T-helper 2 cell (primary cell): ENCODE measurements around the gene ODF2.
A peak's percentile ranks its signal among the peaks of the same experiment; 100 is the strongest.
"Not testable (repeated sequence)": the region's sequence is repeated elsewhere in the genome, so short reads cannot be mapped to it uniquely, and the experiment has no call there.

Experiments used
- DNase-seq, 5 experiments: peaks; one replicate each; pipeline versions ENCODE4 v3.0.0 to v3.0.0-alpha.2; 2012 to 2022

Gene ODF2

DNA sequence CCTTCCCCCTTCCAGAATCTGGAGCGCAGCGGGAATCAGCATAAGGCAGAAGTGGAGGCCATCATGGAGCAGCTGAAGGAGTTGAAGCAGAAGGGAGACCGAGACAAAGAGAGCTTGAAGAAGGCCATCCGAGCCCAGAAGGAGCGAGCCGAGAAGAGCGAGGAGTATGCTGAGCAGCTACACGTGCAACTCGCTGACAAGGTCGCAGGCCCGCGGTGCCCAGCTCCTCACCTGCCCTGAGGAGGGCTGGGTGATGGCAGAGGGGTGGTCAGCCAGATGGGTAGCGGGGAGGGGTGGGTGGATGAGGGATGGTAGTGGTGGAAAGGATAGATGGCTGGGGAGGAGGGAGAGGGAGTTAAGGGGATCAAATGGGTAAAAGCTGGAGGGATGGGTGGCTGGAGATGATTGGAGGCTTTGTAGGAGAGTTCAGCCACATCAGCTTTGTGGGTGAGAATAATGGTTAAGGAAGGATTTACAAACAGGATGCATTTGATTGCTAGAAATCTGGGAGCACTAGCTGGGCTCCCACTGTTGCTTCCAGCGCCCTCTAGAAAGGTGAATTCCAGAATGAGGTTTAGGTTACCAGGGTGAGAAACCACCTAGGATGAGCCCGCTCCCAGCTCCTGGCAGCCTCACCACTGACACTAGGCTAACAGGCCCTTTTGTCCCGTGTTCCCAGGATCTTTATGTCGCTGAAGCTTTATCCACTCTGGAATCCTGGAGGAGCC, 29.0 kb downstream of the ODF2 start:
- DNase-seq, result no peak

DNA sequence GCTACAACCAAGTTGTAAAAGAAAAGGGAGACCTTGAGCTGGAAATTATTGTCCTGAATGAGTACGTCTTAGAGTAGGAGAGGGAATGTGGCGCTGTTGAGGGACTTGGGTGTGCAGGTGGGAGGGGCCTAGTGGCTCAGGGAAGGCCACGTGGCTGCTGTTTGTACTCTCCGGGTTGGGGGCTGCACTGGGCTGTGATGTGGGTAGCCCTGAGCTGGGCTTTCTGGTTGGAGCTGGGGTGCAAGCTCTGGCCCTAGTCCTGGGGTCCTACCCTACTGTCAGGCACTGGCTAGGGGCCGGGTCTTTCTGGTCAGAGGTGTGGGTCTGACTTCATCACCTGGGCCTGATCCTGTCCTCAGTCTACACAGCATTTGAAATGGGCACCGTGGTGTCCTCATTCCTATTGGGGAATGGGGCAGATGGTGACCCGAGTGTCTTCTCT, 29.6 kb downstream of the ODF2 start:
- no peak for DNase-seq

DNA sequence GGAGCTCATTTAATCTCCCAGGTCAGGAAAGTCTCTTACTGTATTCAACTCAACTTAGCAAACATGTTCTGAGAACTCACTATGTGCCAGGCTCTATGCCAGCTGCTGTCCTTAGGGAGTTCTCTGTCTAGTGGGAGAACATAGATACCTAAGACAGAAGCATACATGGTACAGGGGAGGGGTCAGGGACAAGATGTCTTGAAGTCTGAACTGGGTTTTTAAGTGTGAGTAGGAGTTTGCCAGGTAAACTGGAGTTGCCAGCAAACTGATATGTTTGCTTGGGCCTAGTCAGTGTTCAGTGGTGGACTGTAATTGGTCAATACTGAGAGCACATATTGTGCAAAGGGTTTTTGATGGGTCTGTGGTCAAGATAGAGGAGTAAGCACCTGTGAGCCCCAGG, 30.4 kb downstream of the ODF2 start:
- no peak for DNase-seq

DNA sequence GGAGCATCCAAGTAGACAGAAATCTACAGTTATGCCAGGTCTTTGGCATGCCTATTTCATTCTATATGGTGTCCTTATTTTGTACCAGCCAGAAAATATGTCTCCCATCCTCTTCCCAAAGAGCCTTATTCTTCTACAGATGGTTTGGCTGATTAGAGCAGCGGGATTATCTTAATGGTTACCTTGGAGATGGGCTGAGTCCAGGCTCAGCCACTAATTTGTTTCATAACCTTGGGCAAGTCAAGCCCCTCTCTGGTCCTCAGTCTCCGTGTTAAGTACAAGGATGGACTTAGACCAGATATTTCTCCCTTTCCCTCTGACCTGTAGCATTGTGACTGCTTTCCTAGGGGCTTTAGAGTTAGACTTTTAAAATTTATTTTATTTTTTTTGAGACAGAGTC, 37.6 kb downstream of the ODF2 start:
- DNase-seq, result no peak

DNA sequence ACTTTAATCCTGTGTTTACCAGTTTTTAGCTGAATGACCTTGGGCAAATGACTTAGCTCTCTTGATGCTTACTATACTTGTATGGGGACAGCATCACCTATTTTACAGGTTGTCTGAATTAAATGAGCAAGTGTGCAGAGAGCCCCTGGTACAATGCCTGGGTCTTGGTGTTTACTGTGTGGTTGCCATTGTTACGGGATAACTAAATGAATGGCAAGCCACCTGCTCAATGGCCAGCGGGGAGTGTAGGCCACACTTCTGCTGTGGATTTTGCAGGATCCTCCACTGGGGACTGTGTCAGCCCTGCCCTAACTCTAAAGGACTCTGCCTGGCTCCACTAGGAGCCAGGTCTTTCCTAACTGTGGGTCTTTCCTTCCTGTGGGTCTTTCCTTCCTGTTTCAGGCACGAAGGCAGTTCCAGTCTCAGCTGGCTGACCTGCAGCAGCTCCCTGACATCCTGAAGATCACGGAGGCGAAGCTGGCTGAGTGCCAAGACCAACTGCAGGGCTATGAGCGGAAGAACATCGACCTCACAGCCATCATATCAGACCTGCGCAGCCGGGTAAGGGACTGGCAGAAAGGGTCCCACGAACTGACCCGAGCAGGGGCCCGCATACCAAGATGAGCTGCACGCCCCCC, 38.4 kb downstream of the ODF2 start:
- no peak for DNase-seq

DNA sequence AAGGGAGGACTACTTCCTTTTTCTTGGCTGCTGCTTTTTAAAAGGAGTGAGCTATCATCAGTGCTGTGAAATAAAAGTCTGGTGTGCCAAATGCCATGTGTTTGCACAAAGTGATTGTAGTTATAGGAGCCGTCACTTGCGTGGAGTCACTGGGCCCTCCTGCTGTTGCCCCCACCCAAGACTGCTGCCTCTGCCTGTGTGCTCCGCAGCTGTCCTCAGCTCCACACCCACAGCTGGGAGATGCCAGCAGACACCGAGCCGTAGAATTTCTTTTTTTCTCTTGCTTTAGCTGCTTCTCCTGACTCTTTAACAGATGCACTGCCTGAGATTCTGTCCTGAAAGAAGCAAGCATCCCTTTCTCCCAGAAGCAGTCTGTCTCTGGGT, 38.9 kb downstream of the ODF2 start:
- DNase-seq, result no peak

DNA sequence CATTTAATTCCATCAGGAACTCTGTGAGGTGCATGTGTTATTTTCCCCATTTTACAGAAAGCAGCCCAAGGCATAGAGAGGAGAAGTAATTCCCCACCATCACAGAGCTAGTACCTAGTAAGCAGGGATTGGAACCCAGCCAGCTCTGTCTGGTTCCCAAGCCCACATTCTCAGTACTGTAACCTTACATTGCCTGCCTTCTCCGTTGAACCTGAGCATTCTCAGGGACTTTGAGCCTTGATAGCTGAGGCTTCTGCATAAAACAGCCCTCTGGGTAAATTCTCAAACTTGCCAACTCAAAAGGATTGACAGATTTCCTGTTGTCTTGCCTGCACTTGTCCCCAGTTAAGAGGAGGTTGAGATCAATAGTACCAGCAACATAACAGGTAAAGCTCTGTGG, 39.5 kb downstream of the ODF2 start:
- no peak for DNase-seq

DNA sequence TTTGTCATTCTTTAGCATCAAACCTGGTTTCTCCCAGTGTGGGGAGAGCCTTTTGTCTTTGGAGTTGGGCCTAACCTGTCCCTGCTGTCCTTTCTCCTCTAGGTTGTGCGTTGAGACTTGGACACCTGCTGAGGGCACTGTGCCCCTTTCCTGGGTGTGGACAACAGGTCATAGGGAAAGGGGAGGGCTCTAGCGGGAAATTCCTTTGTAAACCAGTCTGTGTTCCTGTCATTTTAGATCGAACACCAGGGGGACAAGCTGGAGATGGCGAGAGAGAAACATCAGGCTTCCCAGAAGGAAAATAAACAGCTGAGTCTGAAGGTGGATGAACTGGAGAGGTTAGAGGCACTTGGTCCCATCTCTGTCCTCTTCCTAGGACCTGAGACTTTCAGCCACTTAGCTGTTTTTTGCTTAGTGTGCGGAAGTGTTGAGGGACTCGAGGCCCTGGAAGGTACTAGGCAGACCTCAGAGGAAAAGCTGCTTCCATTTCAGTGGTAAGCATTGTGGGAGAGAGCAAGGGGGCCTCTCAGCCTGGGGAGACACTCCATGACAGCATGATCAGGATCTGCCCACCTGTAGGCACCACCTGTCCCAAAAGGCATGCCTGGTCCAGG, 40.1 kb downstream of the ODF2 start:
- DNase-seq, result no peak

DNA sequence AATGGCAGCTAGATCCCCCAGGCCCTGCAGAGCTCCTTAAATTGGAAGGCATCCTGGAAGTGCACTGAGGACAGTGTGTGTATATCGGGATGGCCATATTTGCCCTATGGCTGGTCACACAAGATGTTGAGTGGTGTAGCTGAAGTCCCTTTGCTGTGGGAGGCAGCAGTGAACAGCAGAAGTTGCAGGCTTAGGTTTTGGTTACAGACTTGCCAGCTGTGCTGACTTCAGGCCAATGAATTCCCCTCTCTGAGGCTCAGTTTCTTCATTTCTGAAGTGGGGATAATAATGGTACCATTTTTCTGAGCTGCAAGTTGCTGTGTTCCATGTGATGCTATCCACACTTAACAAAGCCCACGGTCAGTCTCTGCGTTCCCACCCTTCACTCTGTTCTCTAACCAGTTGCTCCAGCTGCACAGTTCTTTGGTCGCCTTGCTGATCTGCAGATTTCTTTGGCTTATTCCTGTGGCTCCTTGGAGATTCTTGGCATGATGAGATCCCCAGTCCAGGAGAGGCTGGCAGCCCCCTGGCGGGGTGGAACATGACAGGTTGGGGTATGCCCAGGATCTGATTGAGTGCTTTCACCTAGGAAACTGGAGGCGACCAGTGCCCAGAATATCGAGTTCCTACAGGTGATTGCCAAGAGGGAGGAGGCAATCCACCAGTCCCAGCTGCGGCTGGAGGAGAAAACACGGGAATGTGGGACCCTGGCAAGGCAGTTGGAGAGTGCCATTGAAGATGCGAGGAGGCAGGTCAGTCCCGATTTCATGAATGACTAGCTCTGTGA, 42.2 kb downstream of the ODF2 start:
- no peak for DNase-seq

DNA sequence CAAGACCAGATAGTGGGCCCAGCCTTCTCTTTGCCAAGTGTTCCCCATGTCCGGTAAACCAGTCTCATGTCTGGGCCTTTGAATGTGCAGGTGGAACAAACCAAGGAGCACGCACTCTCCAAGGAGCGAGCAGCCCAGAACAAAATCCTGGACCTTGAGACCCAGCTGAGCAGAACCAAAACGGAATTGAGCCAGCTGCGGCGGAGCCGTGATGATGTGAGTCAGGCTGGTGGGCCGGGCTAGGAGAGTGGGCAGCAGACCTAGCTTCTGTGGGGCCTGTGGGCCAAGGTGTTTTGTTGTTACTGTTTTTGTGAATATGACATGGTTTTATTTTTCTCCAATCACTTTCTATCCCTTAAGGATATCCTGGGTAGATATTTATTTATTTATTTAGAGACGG, 43.1 kb downstream of the ODF2 start:
- DNase-seq, result no peak

DNA sequence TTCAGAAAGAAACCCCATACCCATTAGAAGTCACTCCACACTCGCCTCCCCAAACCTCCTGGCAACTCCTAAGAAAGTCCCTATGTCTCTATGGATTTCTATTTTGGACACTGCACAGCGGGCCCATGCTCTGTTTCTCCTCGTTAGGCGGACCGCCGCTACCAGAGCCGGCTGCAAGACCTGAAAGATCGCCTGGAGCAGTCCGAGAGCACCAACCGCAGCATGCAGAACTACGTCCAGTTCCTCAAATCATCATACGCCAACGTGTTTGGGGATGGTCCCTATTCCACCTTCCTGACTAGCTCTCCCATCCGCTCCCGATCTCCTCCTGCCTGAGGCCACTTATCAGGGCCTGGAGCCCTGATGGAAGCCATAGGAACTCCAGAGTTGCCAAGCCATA, 44.1 kb downstream of the ODF2 start:
- no peak for DNase-seq

DNA sequence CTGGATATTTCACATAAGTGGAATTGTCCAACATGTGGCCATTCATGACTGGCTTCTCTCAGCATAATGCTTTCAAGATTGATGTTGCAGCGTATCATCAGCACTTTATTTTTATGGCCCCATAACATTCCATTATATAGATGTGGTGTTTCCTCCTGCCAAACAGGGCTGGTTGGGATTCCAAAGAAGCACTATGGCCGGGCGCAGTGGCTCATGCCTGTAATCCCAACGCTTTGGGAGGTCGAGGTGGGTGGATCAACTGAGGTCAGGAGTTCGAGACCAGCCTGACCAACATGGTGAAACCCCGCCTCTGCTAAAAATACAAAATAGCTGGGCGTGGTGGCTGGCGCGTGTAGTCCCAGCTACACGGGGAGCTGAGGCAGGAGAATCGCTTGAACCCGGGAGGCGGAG, 47.6 kb downstream of the ODF2 start:
- not testable (repeated sequence) for DNase-seq

DNA sequence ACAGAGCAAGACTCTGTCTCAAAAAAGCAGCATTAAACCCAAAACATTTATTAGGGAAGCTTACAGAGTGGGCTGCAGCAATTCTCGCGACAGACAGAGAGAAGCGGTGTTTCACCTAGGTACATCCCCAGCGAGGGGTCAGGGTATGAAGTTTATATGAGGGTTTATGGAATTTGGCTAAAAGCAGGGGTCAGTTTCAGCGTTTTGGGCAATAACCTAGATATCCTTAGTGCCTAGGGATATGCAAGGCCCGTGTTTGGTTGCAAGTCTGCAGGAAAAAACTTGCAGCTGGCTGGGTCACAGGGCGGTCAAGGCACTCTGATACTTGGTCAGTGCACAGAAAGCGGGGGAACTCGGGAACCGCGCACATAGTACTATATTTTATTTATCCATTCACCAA, 48.1 kb downstream of the ODF2 start:
- no peak for DNase-seq

DNA sequence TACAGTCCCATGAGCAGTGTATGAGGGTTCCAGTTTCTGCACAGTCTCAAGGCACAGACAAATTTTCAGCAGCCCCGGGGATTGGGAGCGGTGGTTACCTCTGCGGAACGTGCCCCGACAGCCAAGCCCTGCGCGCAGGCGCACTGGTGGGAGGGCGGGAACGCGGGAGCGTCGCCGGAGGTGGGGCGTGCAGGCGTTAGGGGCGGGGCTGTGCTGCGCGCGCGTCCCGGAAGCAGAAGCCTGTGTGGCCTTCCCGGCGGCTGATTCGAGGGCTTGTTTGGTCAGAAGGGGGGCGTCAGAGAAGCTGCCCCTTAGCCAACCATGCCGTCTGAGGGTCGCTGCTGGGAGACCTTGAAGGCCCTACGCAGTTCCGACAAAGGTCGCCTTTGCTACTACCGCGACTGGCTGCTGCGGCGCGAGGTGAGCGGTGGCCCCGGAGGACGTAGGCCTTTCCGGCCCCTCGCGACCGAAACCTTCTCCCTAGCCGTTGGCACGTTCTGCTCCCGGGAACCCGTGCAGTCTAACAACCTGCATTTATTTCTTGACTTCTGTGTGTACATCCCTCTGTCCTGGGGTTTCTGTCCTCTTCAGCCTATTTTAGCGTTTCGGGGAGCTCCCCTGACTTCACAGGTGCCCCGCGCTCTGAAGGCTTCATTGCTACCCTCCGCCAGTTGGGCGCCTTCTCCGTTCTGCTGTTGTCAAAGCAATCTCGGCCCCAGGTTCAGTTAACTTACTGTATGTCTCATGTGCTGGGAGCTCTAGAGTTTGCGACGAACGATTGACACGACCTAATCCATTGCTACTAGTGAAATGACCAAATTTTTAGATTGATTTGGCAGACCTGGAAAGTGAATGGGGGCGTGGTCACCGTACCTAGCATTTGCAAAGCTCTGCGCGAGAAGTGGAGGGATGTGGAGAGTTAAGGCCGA, 48.9 kb downstream of the ODF2 start, which contains the start of gene GLE1:
GLE1 (plus strand) TSS at position 235 of the 929 bp plus-strand sequence; CDS start at position 322, 87 bp downstream.
- peak; percentile 93 to 98 (median 94) for DNase-seq

DNA sequence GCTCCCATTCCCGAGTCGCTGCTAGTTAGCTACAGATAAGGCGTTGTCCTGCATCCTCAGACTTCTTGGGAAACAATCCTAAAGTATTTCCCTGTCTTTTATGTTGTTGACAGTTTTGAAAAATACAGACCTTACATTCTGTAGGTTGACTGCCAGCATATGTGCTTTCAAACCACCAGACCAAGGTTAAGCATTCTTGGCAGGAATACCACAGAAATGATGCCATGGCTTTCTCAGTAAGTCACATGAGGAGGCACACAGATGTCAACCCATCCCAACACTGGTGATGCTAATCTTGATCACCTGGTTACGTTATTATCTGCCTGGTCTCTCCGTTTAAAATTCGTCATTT, 49.6 kb downstream of the ODF2 start:
- DNase-seq, result no peak

DNA sequence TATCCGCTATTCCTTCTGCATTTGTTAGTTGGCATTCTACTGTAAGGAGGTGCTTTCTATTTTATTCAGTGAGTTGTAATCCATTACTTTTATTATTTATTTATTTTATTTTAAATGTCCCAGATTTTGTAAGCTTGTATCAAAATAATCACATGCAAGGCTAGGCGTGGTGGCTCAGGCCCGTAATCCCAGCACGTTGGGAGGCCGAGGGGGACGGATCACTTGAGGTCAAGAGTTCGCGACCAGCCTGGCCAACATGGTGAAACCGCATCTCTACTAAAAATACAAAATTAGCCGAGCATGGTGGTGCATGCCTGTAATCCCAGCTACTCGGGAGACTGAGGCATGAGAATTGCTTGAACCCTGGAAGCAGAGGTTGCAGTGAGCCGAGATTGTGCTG, 50.1 kb downstream of the ODF2 start:
- not testable (repeated sequence) for DNase-seq

DNA sequence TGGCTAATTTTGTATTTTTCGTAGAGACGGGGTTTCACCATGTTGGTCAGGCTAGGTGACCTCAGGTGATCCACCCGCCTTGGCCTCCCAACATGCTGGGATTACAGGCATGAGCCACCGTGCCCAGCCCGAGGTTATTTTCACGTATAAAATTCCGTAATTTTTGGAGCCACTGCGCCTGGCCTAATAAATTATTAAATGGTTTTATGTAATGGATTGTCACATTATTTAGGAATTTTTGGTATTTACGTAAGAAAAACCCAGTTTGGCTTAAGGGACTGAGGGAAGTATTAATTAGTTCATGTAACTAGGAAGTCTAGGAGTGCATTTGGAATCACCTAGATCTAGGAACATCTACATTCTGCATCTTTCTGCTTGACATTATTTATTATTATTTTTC, 57.0 kb downstream of the ODF2 start:
- DNase-seq, result no peak

DNA sequence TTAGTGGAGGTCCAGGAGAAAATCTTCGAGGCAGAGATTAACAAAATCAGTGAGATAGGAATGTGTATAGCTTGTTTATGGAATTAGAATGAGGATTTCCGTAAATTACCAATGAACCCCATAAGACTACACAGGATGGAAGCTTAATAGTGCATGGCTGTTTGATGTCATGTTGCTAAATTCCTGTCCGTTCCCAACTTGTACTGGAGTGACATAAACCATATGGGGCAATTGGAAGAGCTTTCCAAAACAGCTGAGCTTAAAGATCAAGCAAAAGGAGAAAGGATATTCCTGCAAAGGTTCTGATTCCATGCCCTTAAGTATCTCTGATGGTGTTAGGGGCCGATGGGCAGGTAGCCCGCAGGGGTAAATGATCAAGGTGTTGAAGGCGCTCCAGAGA, 66.2 kb downstream of the ODF2 start:
- no peak for DNase-seq

DNA sequence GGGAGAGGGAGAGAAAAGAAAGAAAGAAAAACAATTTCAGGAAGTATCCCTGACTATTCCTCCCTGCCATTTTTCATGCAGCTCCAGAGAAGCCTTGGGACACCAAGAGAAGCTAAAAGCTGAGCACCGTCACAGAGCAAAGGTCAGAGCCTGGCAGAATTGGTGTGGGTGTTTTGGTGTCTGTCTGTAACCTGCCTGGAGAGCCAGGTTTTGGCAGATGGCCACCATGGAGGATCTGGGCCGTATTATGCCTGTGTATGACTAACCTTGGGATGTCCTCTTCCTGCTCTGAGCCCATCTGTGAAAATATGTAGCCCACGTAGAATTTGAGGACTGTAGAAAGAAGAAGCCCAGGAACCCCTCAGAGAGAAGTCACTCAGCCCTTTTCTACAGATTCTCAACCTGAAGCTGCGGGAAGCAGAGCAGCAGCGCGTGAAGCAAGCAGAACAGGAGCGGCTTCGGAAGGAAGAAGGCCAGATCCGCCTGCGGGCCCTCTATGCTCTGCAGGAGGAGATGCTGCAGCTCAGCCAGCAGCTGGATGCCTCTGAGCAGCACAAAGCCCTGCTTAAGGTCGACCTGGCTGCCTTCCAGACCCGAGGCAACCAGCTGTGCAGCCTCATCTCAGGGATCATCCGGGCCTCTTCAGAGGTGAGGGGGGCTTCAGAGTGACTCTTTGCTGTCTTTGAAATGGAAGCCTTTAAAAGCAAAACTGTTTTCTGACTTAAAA, 67.6 kb downstream of the ODF2 start:
- no peak for DNase-seq

DNA sequence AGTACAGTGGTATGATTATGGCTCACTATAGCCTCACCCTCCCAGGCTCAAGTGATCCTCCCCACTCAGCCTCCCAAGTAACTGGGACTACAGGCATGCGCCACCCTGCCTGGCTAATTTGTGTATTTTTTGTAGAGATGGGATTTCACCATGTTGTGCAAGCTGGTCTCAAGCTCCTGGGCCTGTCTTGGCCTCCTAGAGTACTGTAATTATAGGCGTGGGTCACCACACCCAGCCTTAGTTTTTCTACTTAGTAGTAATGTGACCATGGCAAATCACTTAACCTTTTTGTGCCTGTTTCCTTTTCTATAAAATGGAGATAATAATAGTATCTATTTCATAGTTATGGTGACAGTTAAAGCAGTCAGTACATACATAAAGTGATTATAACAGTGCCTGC, 70.9 kb downstream of the ODF2 start:
- no peak for DNase-seq

DNA sequence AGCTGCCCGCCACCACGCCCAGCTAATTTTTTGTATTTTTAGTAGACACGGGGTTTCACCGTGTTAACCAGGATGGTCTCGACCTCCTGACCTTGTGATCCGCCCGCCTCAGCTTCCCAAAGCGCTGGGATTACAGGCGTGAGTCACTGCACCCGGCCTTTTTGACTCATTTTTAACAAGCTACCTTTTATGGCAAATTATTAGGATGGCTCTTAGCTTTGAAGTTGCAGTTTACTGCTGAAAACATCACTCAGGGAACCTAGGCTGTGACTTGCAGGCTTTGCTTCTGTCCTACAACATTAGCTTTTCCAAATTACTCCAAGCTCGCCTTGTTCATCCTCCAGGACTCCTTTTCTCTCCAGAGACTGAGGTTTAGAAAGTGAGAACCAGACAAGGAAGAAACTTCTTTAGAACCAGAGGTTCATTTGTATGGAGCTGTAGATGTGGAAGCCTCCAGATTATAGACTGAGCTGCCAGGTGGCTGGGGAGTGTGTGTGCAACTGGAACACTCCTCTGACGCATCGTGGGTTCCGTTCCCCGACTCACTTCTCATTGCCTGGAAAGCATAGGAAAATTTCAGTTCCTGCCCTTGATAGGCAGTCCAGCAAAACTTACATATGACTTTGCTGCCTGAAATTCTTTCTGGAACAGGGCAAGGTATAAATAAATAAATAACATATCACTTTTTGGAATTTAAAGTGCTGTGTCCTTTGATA, 72.8 kb downstream of the ODF2 start:
- DNase-seq, result no peak
